ENCODE results near the gene SULF2.

DNA sequence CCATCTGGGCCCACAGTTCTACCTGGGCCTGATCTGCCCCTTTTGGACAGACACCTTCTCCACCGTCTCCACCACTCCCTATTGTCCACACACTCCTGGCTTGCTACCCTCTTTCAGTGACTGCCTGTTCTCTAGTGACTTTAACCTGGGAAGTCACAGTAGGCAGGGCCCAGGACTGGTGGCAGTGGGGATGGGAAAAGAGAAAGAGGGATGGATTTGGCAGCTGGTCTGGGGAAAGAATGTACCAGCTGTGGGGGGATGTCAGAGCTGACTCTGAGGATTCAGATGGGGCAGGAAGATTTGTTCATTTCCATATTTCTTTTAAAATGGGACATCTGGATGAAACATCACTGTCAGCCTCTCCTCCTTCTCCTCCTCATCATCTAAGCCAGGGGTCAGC lies 85.5 kb downstream of the SULF2 start:
- TF ChIP-seq MAFK (IDR thresholded peaks at IDR 0.05; ENCODE audit: low read depth, low read length): no peak
- no peak for TF ChIP-seq NFE2L2 (IDR thresholded peaks at IDR 0.05; ENCODE audit: low read depth, low read length)
- TF ChIP-seq RAD21 (IDR thresholded peaks at IDR 0.05; ENCODE audit: low read length): no peak

Data from IMR-90 (cell line).